ENCODE measurements around the gene SH3BP5. TPM values are rescaled to one million over a fixed set of nuclear protein-coding genes. Genes with fewer than 3 reads are reported as not detected.

Gene SH3BP5
- total and polyA plus RNA-seq, 2 donors (not counting 1 experiment from before 2014, with no cell fraction given): 6.7 to 12.9 TPM

DNA sequence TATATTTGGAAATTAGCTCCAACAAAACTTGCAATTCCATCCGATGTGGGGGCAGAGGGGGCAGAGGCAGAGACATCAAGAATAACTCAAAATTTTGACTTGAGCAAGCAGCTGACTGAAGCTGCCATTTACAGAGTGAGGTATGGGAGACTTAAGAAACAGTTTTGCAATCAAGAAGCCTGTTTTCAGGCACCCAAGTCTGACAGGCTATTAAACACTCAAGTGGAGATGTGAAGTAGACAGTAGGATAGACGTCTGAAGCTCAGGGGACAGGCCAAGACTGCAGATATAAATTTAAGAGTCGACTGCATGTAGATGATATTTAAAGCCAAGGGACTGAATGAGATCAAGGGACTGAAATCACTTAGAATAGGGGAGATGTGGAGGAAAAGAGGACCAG lies 9.9 kb upstream of the SH3BP5 start:
- Histone ChIP-seq H3K4me3 (replicated peaks in 1 of 4; ENCODE audit: control extremely low read depth in 1 of 4, insufficient read depth in 1 of 4, low read depth in 3 of 4, low read length in 4 of 4) (no peak overlapping the region), H3K9ac (ENCODE audit: insufficient read depth, low read length) (no peak overlapping the region), H2AFZ (ENCODE audit: low read length) (no peak overlapping the region), H3K27ac (ENCODE audit: insufficient read depth, low read length) (no peak overlapping the region), H3K36me3 (ENCODE audit: control insufficient read depth, insufficient read depth, low read length) (no peaks in the 10 kb centered on the region), H3K27me3 (ENCODE audit: control insufficient read depth, insufficient read depth, low read length) (peaks cover 3% of the 10 kb centered on the region), H3K4me2 (ENCODE audit: extremely low read depth, insufficient read depth, low read length) (no peak overlapping the region), H3K9me3 (ENCODE audit: control insufficient read depth, insufficient read depth, low read depth, low read length) (no peaks in the 10 kb centered on the region), H4K20me1 (ENCODE audit: control insufficient read depth, extremely low read depth, insufficient read depth, low read length) (no peaks in the 10 kb centered on the region), H3K79me2 (ENCODE audit: control insufficient read depth, insufficient read depth, low read length) (no peaks in the 10 kb centered on the region), H3K4me1 (ENCODE audit: control insufficient read depth, extremely low read depth, insufficient read depth, low read length) (no peaks in the 10 kb centered on the region)
- TF ChIP-seq EZH2 (IDR thresholded peaks at IDR 0.05; ENCODE audit: low read length, missing control alignments) (no peak), CTCF (conservative IDR thresholded peaks at IDR 0.05 in 1 of 2, IDR thresholded peaks at IDR 0.05 in 1 of 2; ENCODE audit: low read depth in 1 of 2, low read length in 2 of 2) (no peak)
- no peak for DNase-seq (ENCODE audit: low read depth in 2 of 2)

DNA sequence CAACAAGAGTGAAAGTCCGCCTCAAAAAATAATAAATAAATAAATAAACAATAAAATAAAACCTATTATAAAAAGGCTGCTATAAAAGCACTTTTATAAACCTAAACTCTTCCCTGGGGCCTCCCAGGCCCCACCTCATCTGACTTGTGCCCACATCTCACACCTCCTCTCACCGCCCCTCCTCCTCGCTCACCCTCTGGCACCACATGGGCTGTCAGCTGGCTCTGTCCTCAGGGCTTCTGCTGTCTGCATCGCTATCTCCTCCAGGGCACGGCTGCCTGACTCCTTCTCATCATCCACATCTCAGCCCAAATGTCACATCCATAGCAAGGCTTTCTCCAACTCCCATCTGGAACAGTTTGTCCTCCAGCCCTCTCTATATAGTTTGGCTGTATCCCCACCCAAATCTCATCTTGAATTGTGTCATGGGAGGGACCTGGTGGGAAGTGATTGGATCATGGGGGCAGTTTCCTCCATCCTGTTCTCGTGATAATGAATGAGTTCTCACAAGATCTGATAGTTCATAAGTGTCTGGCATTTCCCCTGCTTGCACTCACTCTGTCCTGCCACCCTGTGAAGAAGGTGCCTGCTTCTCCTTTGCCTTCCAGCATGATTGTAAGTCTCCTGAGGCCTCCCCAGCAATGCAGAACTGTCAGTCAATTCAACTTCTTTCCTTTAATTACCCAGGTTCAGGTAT lies 8.8 kb upstream of the SH3BP5 start:
- Histone ChIP-seq H4K20me1 (ENCODE audit: control insufficient read depth, extremely low read depth, insufficient read depth, low read length) (no peaks in the 10 kb centered on the region), H3K9me3 (ENCODE audit: control insufficient read depth, insufficient read depth, low read depth, low read length) (no peaks in the 10 kb centered on the region), H3K79me2 (ENCODE audit: control insufficient read depth, insufficient read depth, low read length) (no peaks in the 10 kb centered on the region), H2AFZ (ENCODE audit: low read length) (no peak overlapping the region), H3K4me3 (replicated peaks in 1 of 4; ENCODE audit: control extremely low read depth in 1 of 4, insufficient read depth in 1 of 4, low read depth in 3 of 4, low read length in 4 of 4) (no peak overlapping the region), H3K36me3 (ENCODE audit: control insufficient read depth, insufficient read depth, low read length) (no peaks in the 10 kb centered on the region), H3K9ac (ENCODE audit: insufficient read depth, low read length) (no peak overlapping the region), H3K4me1 (ENCODE audit: control insufficient read depth, extremely low read depth, insufficient read depth, low read length) (no peaks in the 10 kb centered on the region), H3K27me3 (ENCODE audit: control insufficient read depth, insufficient read depth, low read length) (peaks cover 3% of the 10 kb centered on the region), H3K4me2 (ENCODE audit: extremely low read depth, insufficient read depth, low read length) (no peak overlapping the region), H3K27ac (ENCODE audit: insufficient read depth, low read length) (no peak overlapping the region)
- TF ChIP-seq EZH2 (IDR thresholded peaks at IDR 0.05; ENCODE audit: low read length, missing control alignments): no peak
- no peak for TF ChIP-seq CTCF (conservative IDR thresholded peaks at IDR 0.05 in 1 of 2, IDR thresholded peaks at IDR 0.05 in 1 of 2; ENCODE audit: low read depth in 1 of 2, low read length in 2 of 2)
- DNase-seq (ENCODE audit: low read depth in 2 of 2): no peak

GRCh38 chr3:15339786-15340215 lies 7.4 kb upstream of the SH3BP5 start:
- H3K4me2 ChIP-seq (ENCODE audit: extremely low read depth, insufficient read depth, low read length): no peak overlapping the region

More at GRCh38 chr3:15339786-15340215, 7.4 kb upstream of the SH3BP5 start:
- Histone ChIP-seq H3K9ac (ENCODE audit: insufficient read depth, low read length) (no peak overlapping the region), H4K20me1 (ENCODE audit: control insufficient read depth, extremely low read depth, insufficient read depth, low read length) (no peaks in the 10 kb centered on the region), H3K27me3 (ENCODE audit: control insufficient read depth, insufficient read depth, low read length) (peaks cover 3% of the 10 kb centered on the region), H3K79me2 (ENCODE audit: control insufficient read depth, insufficient read depth, low read length) (no peaks in the 10 kb centered on the region), H3K4me1 (ENCODE audit: control insufficient read depth, extremely low read depth, insufficient read depth, low read length) (no peaks in the 10 kb centered on the region), H3K27ac (ENCODE audit: insufficient read depth, low read length) (no peak overlapping the region), H3K9me3 (ENCODE audit: control insufficient read depth, insufficient read depth, low read depth, low read length) (no peaks in the 10 kb centered on the region), H3K4me3 (replicated peaks in 1 of 4; ENCODE audit: control extremely low read depth in 1 of 4, insufficient read depth in 1 of 4, low read depth in 3 of 4, low read length in 4 of 4) (no peak overlapping the region), H2AFZ (ENCODE audit: low read length) (no peak overlapping the region), H3K36me3 (ENCODE audit: control insufficient read depth, insufficient read depth, low read length) (no peaks in the 10 kb centered on the region)
- DNase-seq (ENCODE audit: low read depth in 2 of 2): peak; percentile 53 to 81
- TF ChIP-seq EZH2 (IDR thresholded peaks at IDR 0.05; ENCODE audit: low read length, missing control alignments) (no peak), CTCF (conservative IDR thresholded peaks at IDR 0.05 in 1 of 2, IDR thresholded peaks at IDR 0.05 in 1 of 2; ENCODE audit: low read depth in 1 of 2, low read length in 2 of 2) (no peak)

Measured in fibroblast of lung (primary cell).